Measurements from ENCODE around the gene LAMC3.

- TF ChIP-seq POLR2AphosphoS5 (IDR thresholded peaks at IDR 0.05; ENCODE audit: control insufficient read depth, insufficient read depth, low read depth, low read length) (no peak), ARNT (IDR thresholded peaks at IDR 0.05) (no peak), SIN3A (IDR thresholded peaks at IDR 0.05; ENCODE audit: borderline replicate concordance in 2 of 2, control insufficient read depth in 1 of 2, low read depth in 2 of 2, low read length in 2 of 2) (no peak), FOXM1 (IDR thresholded peaks at IDR 0.05; ENCODE audit: low read depth) (no peak), FOXM1 (CRISPR knock-in tag; IDR thresholded peaks at IDR 0.05; ENCODE audit: low read depth) (no peak), EZH2 (IDR thresholded peaks at IDR 0.05; ENCODE audit: borderline replicate concordance, low read depth, low read length) (no peak), ZBTB1 (CRISPR knock-in tag; IDR thresholded peaks at IDR 0.05; ENCODE audit: borderline replicate concordance, low read depth) (no peak), FOXP1 (CRISPR knock-in tag; IDR thresholded peaks at IDR 0.05) (no peak), REST (IDR thresholded peaks at IDR 0.05; ENCODE audit: borderline replicate concordance) (no peak), REST (CRISPR knock-in tag; IDR thresholded peaks at IDR 0.05; ENCODE audit: low read depth) (no peak), KDM5B (IDR thresholded peaks at IDR 0.05; ENCODE audit: insufficient replicate concordance, low read depth, low read length) (no peak)
These were observed 27.2 kb upstream of the LAMC3 start for GRCh38 chr9:130981756-130982137.

Data from K562 (cell line).